Astrocyte (in vitro differentiated cells and primary cell): ENCODE data around the gene LMNB1. TPM values are rescaled to one million over a fixed set of nuclear protein-coding genes. Genes with fewer than 3 reads are reported as not detected.
"Not testable (repeated sequence)": the region's sequence is repeated elsewhere in the genome, so short reads cannot be mapped to it uniquely, and the experiment has no call there.

Experiments used
- DNase-seq: peaks from one replicate; pipeline ENCODE4 v3.0.0-alpha.2; 2010; ENCODE audit warnings: low read depth
- FAIRE-seq: peaks from 2 replicates; lab custom pipeline; 2011; peaks lifted over from hg19 to GRCh38; lab: Jason Lieb, UNC
- H2AFZ ChIP-seq: 2 replicates; pipeline ENCODE4 v1.6.0; 2012; ENCODE audit warnings: low read depth, low read length, inconsistent platforms
- H3K27ac ChIP-seq: 2 replicates; pipeline ENCODE4 v1.5.1; 2011; ENCODE audit warnings: low read depth, low read length, inconsistent platforms
- H3K27me3 ChIP-seq: 2 replicates; pipeline ENCODE4 v1.6.0; 2011; ENCODE audit warnings: low read length, inconsistent platforms; ENCODE audit not compliant: insufficient read depth
- H3K36me3 ChIP-seq: 2 replicates; pipeline ENCODE4 v1.5.1; 2011; ENCODE audit warnings: low read length, inconsistent platforms; ENCODE audit not compliant: insufficient read depth
- H3K4me1 ChIP-seq: 2 replicates; pipeline ENCODE4 v1.5.1; 2011; ENCODE audit warnings: low read length, inconsistent platforms; ENCODE audit not compliant: insufficient read depth
- H3K4me2 ChIP-seq: 2 replicates; pipeline ENCODE4 v1.6.0; 2012; ENCODE audit warnings: low read length, inconsistent platforms
- H3K4me3 ChIP-seq: 2 replicates; pipeline ENCODE4 v1.5.1; 2011; ENCODE audit warnings: low read depth, mild to moderate bottlenecking, low read length, inconsistent platforms; ENCODE audit not compliant: insufficient read depth
- H3K79me2 ChIP-seq: 2 replicates; pipeline ENCODE4 v1.6.0; 2012; ENCODE audit warnings: mild to moderate bottlenecking, low read length, inconsistent platforms; ENCODE audit not compliant: insufficient read depth
- H3K9ac ChIP-seq: 2 replicates; pipeline ENCODE4 v1.6.0; 2012; ENCODE audit warnings: mild to moderate bottlenecking, low read length, inconsistent platforms
- H3K9me3 ChIP-seq: 2 replicates; pipeline ENCODE4 v1.5.1; 2012; ENCODE audit warnings: low read depth, mild to moderate bottlenecking, low read length, inconsistent platforms; ENCODE audit not compliant: insufficient read depth
- H4K20me1 ChIP-seq: 2 replicates; pipeline ENCODE4 v1.6.0; 2012; ENCODE audit warnings: low read length, inconsistent platforms; ENCODE audit not compliant: insufficient read depth
- H3K27ac Mint-ChIP-seq: one replicate; pipeline ENCODE4 v1.8.0; 2021; ENCODE audit warnings: mild to moderate bottlenecking, mixed read lengths; ENCODE audit not compliant: unreplicated experiment
- H3K27me3 Mint-ChIP-seq: one replicate; pipeline ENCODE4 v1.8.0; 2021; ENCODE audit warnings: low read depth, mixed read lengths; ENCODE audit not compliant: unreplicated experiment
- H3K36me3 Mint-ChIP-seq: one replicate; pipeline ENCODE4 v1.8.0; 2021; ENCODE audit warnings: low read depth, mixed read lengths; ENCODE audit not compliant: unreplicated experiment
- H3K4me1 Mint-ChIP-seq: one replicate; pipeline ENCODE4 v1.8.0; 2021; ENCODE audit warnings: low read depth, mixed read lengths; ENCODE audit not compliant: unreplicated experiment
- H3K4me3 Mint-ChIP-seq: one replicate; pipeline ENCODE4 v1.8.0; 2021; ENCODE audit warnings: mild to moderate bottlenecking, moderate library complexity, mixed read lengths; ENCODE audit not compliant: unreplicated experiment
- H3K9me3 Mint-ChIP-seq: one replicate; pipeline ENCODE4 v1.8.0; 2021; ENCODE audit warnings: mild to moderate bottlenecking, mixed read lengths; ENCODE audit not compliant: unreplicated experiment
- CTCF ChIP-seq: IDR thresholded peaks from 2 replicates; pipeline ENCODE4 v1.5.1; 2011; ENCODE audit warnings: low read depth, mild to moderate bottlenecking, inconsistent platforms, low read length, moderate library complexity; ENCODE audit not compliant: insufficient read depth
- EZH2 ChIP-seq: IDR thresholded peaks from 2 replicates; pipeline ENCODE4 v1.6.1; 2012; ENCODE audit warnings: mild to moderate bottlenecking, low read length, inconsistent platforms; ENCODE audit not compliant: insufficient read depth
- total RNA-seq: library from RNA; stranded (reverse); gene quantifications from 2 replicates; pipeline ENCODE4 v1.2.1, GENCODE V29; 2021

LMNB1 gene
- total RNA-seq, 1 donor from 2014 or later = 12.7 TPM

- Mint-ChIP-seq H3K27ac (peak overlapping the region; percentile 63), H3K9me3 (no peaks in the 10 kb centered on the region), H3K4me3 (no peak overlapping the region), H3K36me3 (no peaks in the 10 kb centered on the region), H3K4me1 (peaks cover 19% of the 10 kb centered on the region), H3K27me3 (no peaks in the 10 kb centered on the region)
- Histone ChIP-seq H3K79me2 (peaks cover 15% of the 10 kb centered on the region), H2AFZ (peak overlapping the region; percentile 38), H3K9me3 (no peaks in the 10 kb centered on the region), H3K27me3 (no peaks in the 10 kb centered on the region), H4K20me1 (peaks cover 3% of the 10 kb centered on the region), H3K9ac (peak overlapping the region; percentile 46), H3K4me3 (no peak overlapping the region), H3K4me1 (peaks cover 18% of the 10 kb centered on the region), H3K36me3 (peaks cover 18% of the 10 kb centered on the region), H3K4me2 (peak overlapping the region; percentile 73), H3K27ac (peak overlapping the region; percentile 58)
- peak; percentile 84 for FAIRE-seq
- TF ChIP-seq EZH2 (no peak), CTCF (no peak)
- peak; percentile 86 for DNase-seq
Observed at GRCh38 chr5:126811515-126812198, 34.7 kb downstream of the LMNB1 start.

GRCh38 chr5:126812199-126812570 is 35.2 kb downstream of the LMNB1 start:
- Mint-ChIP-seq H3K9me3 (no peaks in the 10 kb centered on the region), H3K27me3 (no peaks in the 10 kb centered on the region), H3K4me3 (no peak overlapping the region), H3K27ac (no peak overlapping the region), H3K36me3 (no peaks in the 10 kb centered on the region), H3K4me1 (peaks cover 19% of the 10 kb centered on the region)
- Histone ChIP-seq H3K27me3 (no peaks in the 10 kb centered on the region), H3K4me1 (peaks cover 18% of the 10 kb centered on the region), H3K79me2 (peaks cover 20% of the 10 kb centered on the region), H3K27ac (peak overlapping the region; percentile 58), H2AFZ (peak overlapping the region; percentile 38), H4K20me1 (peaks cover 3% of the 10 kb centered on the region), H3K36me3 (peaks cover 21% of the 10 kb centered on the region), H3K4me3 (no peak overlapping the region), H3K9ac (peak overlapping the region; percentile 46), H3K4me2 (peak overlapping the region; percentile 73), H3K9me3 (no peaks in the 10 kb centered on the region)
- FAIRE-seq (no peak), DNase-seq (peak; percentile 48)
- TF ChIP-seq CTCF (no peak), EZH2 (no peak)

- peaks cover 25% of the 10 kb centered on the region for H3K79me2 ChIP-seq
- H3K36me3 Mint-ChIP-seq = not testable (repeated sequence)
Observed at GRCh38 chr5:126813799-126814198, 36.9 kb downstream of the LMNB1 start.

More at GRCh38 chr5:126813799-126814198, 36.9 kb downstream of the LMNB1 start:
- not testable (repeated sequence) for H3K4me3 ChIP-seq, H3K4me3 Mint-ChIP-seq, H2AFZ ChIP-seq, DNase-seq, H3K9me3 Mint-ChIP-seq, H3K9me3 ChIP-seq, H3K27ac Mint-ChIP-seq, H3K27ac ChIP-seq, H4K20me1 ChIP-seq, FAIRE-seq, H3K27me3 ChIP-seq, H3K27me3 Mint-ChIP-seq, H3K9ac ChIP-seq, H3K4me2 ChIP-seq
- Histone ChIP-seq H3K36me3 (peaks cover 26% of the 10 kb centered on the region), H3K4me1 (peaks cover 18% of the 10 kb centered on the region)
- H3K4me1 Mint-ChIP-seq = peaks cover 19% of the 10 kb centered on the region
